Right atrium auricular region (tissue), 2 donors: ENCODE measurements around the gene ZNF488. TPM values are rescaled to one million over a fixed set of nuclear protein-coding genes. Genes with fewer than 3 reads are reported as not detected.

Experiments used
- DNase-seq: peaks from one replicate; pipeline ENCODE4 v3.0.0-alpha.2; 2019; ENCODE audit warnings: low spot score
- H3K27ac ChIP-seq, 2 donors: fragments of 200-600 bp; sonication (generic); 1 replicate in 1 of 2; 2 replicates in 1 of 2; pipeline ENCODE4 v1.5.1; 2016 to 2019
- H3K27me3 ChIP-seq, 2 donors: fragments of 200-600 bp; sonication (generic); one replicate each; pipeline versions ENCODE4 v1.5.1 to v1.6.0; 2017 to 2019
- H3K36me3 ChIP-seq: fragments of 200-600 bp; sonication (generic); one replicate; pipeline ENCODE4 v1.5.1; 2016
- H3K4me1 ChIP-seq, 2 donors: fragments of 200-600 bp; sonication (generic); one replicate each; pipeline versions ENCODE4 v1.5.1 to v1.6.0; 2017 to 2019
- H3K4me3 ChIP-seq, 2 donors: fragments of 200-600 bp; sonication (generic); 1 replicate in 1 of 2; 2 replicates in 1 of 2; pipeline ENCODE4 v1.5.1; 2017 to 2019; ENCODE audit warnings: mild to moderate bottlenecking in 1 of 2, moderate library complexity in 1 of 2
- H3K9me3 ChIP-seq, 2 donors: fragments of 200-600 bp; sonication (generic); one replicate each; pipeline ENCODE4 v1.5.1; 2019
- CTCF ChIP-seq, 2 donors: fragments of 200-600 bp; sonication (generic); IDR thresholded peaks; one replicate each; pipeline ENCODE4 v1.5.1; 2019; ENCODE audit warnings: antibody characterized with exemption in 2 of 2
- total RNA-seq, 2 donors: library from RNA; depleted of rRNA; stranded (reverse); fragments of >200 nt; gene quantifications; one replicate each; pipeline ENCODE4 v1.1.0, GENCODE V29; 2016

The ZNF488 gene
- total RNA-seq, 2 donors from 2014 or later: not detected

GRCh38 chr10:47364911-47365310 is 19.2 kb downstream of the ZNF488 start:
- no peak for DNase-seq
- Histone ChIP-seq H3K9me3 (no peaks in the 10 kb centered on the region), H3K27me3 (no peaks in the 10 kb centered on the region), H3K27ac (no peak overlapping the region), H3K36me3 (no peaks in the 10 kb centered on the region), H3K4me1 (peaks cover 0 to 7% of the 10 kb centered on the region in 2 donors), H3K4me3 (no peak overlapping the region)
- TF ChIP-seq CTCF (IDR thresholded peaks at IDR 0.05): no peak

GRCh38 chr10:47364366-47364765 is 19.7 kb downstream of the ZNF488 start:
- no peak overlapping the region for H3K4me3 ChIP-seq
- no peak for DNase-seq
- H3K9me3 ChIP-seq: no peaks in the 10 kb centered on the region
- no peaks in the 10 kb centered on the region for H3K27me3 ChIP-seq
- H3K36me3 ChIP-seq: no peaks in the 10 kb centered on the region
- no peak overlapping the region for H3K27ac ChIP-seq
- peaks cover 0 to 7% of the 10 kb centered on the region in 2 donors for H3K4me1 ChIP-seq
- no peak for TF ChIP-seq CTCF (IDR thresholded peaks at IDR 0.05)

GRCh38 chr10:47363781-47364180 is 20.3 kb downstream of the ZNF488 start:
- Histone ChIP-seq H3K4me3 (no peak overlapping the region), H3K27ac (no peak overlapping the region), H3K27me3 (no peaks in the 10 kb centered on the region), H3K9me3 (no peaks in the 10 kb centered on the region), H3K36me3 (no peaks in the 10 kb centered on the region), H3K4me1 (peaks cover 0 to 7% of the 10 kb centered on the region in 2 donors)
- TF ChIP-seq CTCF (IDR thresholded peaks at IDR 0.05): no peak
- DNase-seq: no peak

- H3K36me3 ChIP-seq: no peaks in the 10 kb centered on the region
- H3K27me3 ChIP-seq: no peaks in the 10 kb centered on the region
- no peaks in the 10 kb centered on the region for H3K9me3 ChIP-seq
- no peak overlapping the region for H3K4me3 ChIP-seq
- no peak overlapping the region for H3K27ac ChIP-seq
- H3K4me1 ChIP-seq: peaks cover 0 to 7% of the 10 kb centered on the region in 2 donors
- no peak for TF ChIP-seq CTCF (IDR thresholded peaks at IDR 0.05)
- DNase-seq: no peak
Observed at GRCh38 chr10:47362199-47362598, 21.9 kb downstream of the ZNF488 start.

- peak; percentile 49 to 72 for TF ChIP-seq CTCF (IDR thresholded peaks at IDR 0.05)
Observed at GRCh38 chr10:47361293-47361692, 22.8 kb downstream of the ZNF488 start.

GRCh38 chr10:47360419-47361040 is 23.6 kb downstream of the ZNF488 start:
- TF ChIP-seq CTCF (IDR thresholded peaks at IDR 0.05): no peak
- no peaks in the 10 kb centered on the region for H3K36me3 ChIP-seq
- H3K4me3 ChIP-seq: no peak overlapping the region
- H3K27ac ChIP-seq: no peak overlapping the region
- peaks cover 0 to 7% of the 10 kb centered on the region in 2 donors for H3K4me1 ChIP-seq
- H3K27me3 ChIP-seq: no peaks in the 10 kb centered on the region
- no peak for DNase-seq
- no peaks in the 10 kb centered on the region for H3K9me3 ChIP-seq

More at GRCh38 chr10:47361293-47361692, 22.8 kb downstream of the ZNF488 start:
- no peaks in the 10 kb centered on the region for H3K27me3 ChIP-seq
- peaks cover 0 to 7% of the 10 kb centered on the region in 2 donors for H3K4me1 ChIP-seq
- H3K9me3 ChIP-seq: no peaks in the 10 kb centered on the region
- H3K27ac ChIP-seq: no peak overlapping the region
- H3K36me3 ChIP-seq: no peaks in the 10 kb centered on the region
- DNase-seq: no peak
- no peak overlapping the region for H3K4me3 ChIP-seq
